ENCODE results near the gene MIOX.

Gene MIOX

GRCh38 chr22:50481045-50481439 is 5.6 kb upstream of the MIOX start:
- TF ChIP-seq CTCF (IDR thresholded peaks at IDR 0.05; ENCODE audit: low read depth, low read length) = no peak
- in situ Hi-C loops (cut with HindIII; ENCODE audit: low sequenced_read_pairs) = no loop called here
- peak overlapping the region; percentile 60 for H3K4me3 ChIP-seq (ENCODE audit: low read depth, low read length)
- DNase-seq (ENCODE audit: low read depth, low spot score) = no peak

GRCh38 chr22:50481440-50482106 is 5.1 kb upstream of the MIOX start, which contains the start of gene ADM2:
Gene ADM2 (plus strand): TSS chr22:50481543. CDS start chr22:50481848, 305 bp downstream.
- peak within 1 kb of the TSS; percentile 60 for H3K4me3 ChIP-seq (ENCODE audit: low read depth, low read length)
- TF ChIP-seq CTCF (IDR thresholded peaks at IDR 0.05; ENCODE audit: low read depth, low read length) = no peak
- no peak for DNase-seq (ENCODE audit: low read depth, low spot score)
- in situ Hi-C loops (cut with HindIII; ENCODE audit: low sequenced_read_pairs) = no loop called here

- H3K4me3 ChIP-seq (ENCODE audit: low read depth, low read length) = peak overlapping the region; percentile 60
- no peak for DNase-seq (ENCODE audit: low read depth, low spot score)
- in situ Hi-C loops (cut with HindIII; ENCODE audit: low sequenced_read_pairs) = no loop called here
- no peak for TF ChIP-seq CTCF (IDR thresholded peaks at IDR 0.05; ENCODE audit: low read depth, low read length)
Measured at GRCh38 chr22:50482107-50483074, 4.3 kb upstream of the MIOX start.

GRCh38 chr22:50483106-50483505 is 3.6 kb upstream of the MIOX start:
- in situ Hi-C loops (cut with HindIII; ENCODE audit: low sequenced_read_pairs) = no loop called here
- no peak overlapping the region for H3K4me3 ChIP-seq (ENCODE audit: low read depth, low read length)
- DNase-seq (ENCODE audit: low read depth, low spot score) = no peak
- TF ChIP-seq CTCF (IDR thresholded peaks at IDR 0.05; ENCODE audit: low read depth, low read length) = no peak

- TF ChIP-seq CTCF (IDR thresholded peaks at IDR 0.05; ENCODE audit: low read depth, low read length) = no peak
- DNase-seq (ENCODE audit: low read depth, low spot score) = no peak
- H3K4me3 ChIP-seq (ENCODE audit: low read depth, low read length) = no peak overlapping the region
- in situ Hi-C loops (cut with HindIII; ENCODE audit: low sequenced_read_pairs) = no loop called here
Measured at GRCh38 chr22:50483556-50483955, 3.1 kb upstream of the MIOX start.

GRCh38 chr22:50483977-50484853 is 2.4 kb upstream of the MIOX start:
- no peak for DNase-seq (ENCODE audit: low read depth, low spot score)
- no peak overlapping the region for H3K4me3 ChIP-seq (ENCODE audit: low read depth, low read length)
- no peak for TF ChIP-seq CTCF (IDR thresholded peaks at IDR 0.05; ENCODE audit: low read depth, low read length)
- in situ Hi-C loops (cut with HindIII; ENCODE audit: low sequenced_read_pairs) = no loop called here
